Fibroblast of villous mesenchyme (primary cell): ENCODE results near the gene S100P. TPM values are rescaled to one million over a fixed set of nuclear protein-coding genes. Genes with fewer than 3 reads are reported as not detected.

Source experiments
- DNase-seq: peaks from one replicate; pipeline ENCODE4 v3.0.0-alpha.2; 2010; ENCODE audit warnings: low read depth
- H3K4me3 ChIP-seq: 2 replicates; pipeline ENCODE4 v1.5.1; 2011; ENCODE audit warnings: low read depth, mild to moderate bottlenecking, low read length
- CTCF ChIP-seq: IDR thresholded peaks from 2 replicates; pipeline ENCODE4 v1.5.1; 2012; ENCODE audit warnings: low read depth, mild to moderate bottlenecking, low read length; ENCODE audit not compliant: insufficient read depth
- total RNA-seq: library from RNA; depleted of rRNA; stranded (reverse); fragments of >200 nt; gene quantifications from 2 replicates; pipeline ENCODE4 v1.2.3, GENCODE V29; 2012

The S100P gene
- total RNA-seq, 1 donor: not detected

DNA sequence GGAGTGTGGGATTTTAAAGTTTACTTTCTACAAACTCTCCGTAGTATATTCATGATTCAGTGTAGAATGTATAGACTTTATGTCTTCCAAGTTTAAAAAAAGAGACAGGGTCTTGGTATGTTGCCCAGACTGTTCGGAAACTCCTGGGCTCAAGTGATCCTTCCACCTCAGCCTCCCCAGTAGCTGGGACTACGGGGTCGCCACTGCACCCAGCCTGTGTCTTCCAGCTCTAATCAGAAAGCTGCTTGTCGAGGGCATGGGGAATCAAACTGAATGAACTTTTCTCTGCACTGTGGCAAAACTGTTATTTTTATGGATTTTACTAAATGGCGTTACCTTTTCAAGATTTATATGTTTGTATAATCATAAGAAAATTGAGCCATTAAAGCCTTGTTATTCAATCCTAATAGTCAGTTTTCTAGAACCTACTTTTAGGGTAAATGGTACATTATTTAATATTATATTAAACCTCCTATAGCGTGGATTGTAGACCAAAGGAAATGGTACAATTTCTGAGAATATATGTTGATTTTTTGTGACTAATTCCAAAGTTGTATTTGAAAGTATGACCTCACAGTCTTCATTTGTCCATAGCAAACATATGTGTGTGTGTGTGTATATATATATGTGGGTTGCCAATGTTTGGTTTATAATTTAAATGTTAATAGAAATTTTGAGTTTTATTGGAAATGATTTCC lies 23.4 kb downstream of the S100P start:
- TF ChIP-seq CTCF: no peak
- DNase-seq: peak; percentile 19
- H3K4me3 ChIP-seq: peak overlapping the region; percentile 87

GRCh38 chr4:6718932-6719610 lies 25.4 kb downstream of the S100P start:
- DNase-seq: no peak
- no peak for TF ChIP-seq CTCF
- no peak overlapping the region for H3K4me3 ChIP-seq

DNA sequence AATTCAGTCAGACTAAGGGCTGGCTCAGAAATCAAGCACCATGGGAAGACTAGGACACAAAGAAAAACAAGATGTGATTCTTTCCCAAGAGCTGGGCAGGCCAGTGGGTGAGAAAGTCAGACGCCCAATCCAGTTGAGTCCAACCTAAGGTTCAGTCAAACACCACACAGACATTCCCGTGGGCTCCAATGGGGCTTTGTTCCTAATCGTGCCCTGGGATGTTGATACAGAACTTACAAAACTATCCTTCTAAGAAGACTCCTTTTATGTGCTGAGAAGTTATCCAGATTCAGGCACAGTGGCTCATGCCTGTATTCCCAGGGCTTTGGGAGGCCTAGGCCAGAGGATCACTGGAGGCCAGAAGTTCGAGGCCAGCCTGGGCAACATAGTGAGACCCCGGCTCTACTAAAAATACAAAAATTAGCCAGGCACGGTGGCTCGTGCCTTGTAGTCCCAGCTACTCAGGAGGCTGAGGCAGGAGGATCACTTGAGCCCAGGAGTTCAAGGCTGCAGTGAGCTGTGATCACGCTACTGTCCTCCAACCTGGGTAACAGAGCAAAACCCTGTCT lies 26.0 kb downstream of the S100P start:
- no peak for TF ChIP-seq CTCF
- H3K4me3 ChIP-seq: no peak overlapping the region
- DNase-seq: no peak

GRCh38 chr4:6720202-6720699 lies 26.6 kb downstream of the S100P start:
- peak; percentile 77 for DNase-seq
- peak overlapping the region; percentile 12 for H3K4me3 ChIP-seq
- peak; percentile 97 for TF ChIP-seq CTCF

- H3K4me3 ChIP-seq: no peak overlapping the region
- TF ChIP-seq CTCF: no peak
- DNase-seq: no peak
Measured at GRCh38 chr4:6721121-6721520, 27.4 kb downstream of the S100P start.

DNA sequence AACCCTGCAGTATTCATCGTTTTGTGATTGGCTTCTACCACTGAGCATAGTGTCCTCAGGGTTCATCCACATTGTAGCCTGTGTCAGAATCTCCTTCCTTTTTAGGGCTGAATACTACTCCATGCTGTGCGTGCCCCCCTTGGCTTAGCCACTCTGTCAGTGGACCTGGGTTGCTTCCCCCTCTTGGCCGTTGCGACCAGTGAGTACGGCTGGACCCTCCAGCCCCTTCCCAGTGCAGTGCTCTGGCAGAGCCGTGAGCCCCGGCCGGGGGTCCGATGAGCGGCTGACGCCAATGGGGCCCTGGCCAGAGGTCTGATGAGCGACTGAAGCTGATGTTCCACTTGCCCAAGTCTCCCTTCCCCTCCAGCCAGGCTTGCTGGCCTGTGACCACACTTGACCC lies 29.2 kb downstream of the S100P start:
- TF ChIP-seq CTCF: no peak
- DNase-seq: no peak
- no peak overlapping the region for H3K4me3 ChIP-seq
